UCSD-AML1 (cell line): ENCODE data around the gene NBR1.
"Not testable (repeated sequence)": the region's sequence is repeated elsewhere in the genome, so short reads cannot be mapped to it uniquely, and the experiment has no call there.

Experiments
- DNase-seq: peaks from one replicate; lab custom pipeline; 2025; ENCODE audit not compliant: unreplicated experiment; lab: John Stamatoyannopoulos, UW

NBR1 gene

DNA sequence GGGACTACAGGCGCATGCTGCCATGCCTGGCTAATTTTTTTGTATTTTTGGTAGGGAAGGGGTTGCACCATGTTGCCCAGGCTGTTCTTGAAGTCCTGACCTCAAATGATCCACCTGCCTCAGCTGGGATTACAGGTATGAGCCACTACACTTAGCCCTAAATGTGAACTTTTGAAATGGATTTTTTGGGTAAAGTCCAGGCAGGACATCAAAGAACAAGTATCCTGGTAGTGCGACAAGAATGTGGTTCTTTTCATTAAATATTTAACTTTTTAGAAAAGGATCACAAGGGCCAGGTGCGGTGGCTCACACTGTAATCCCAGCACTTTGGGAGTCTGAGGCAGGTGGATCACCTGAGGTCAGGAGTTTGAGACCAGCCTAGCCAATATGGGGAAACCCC lies 15.3 kb upstream of the NBR1 start:
- no peak for DNase-seq

DNA sequence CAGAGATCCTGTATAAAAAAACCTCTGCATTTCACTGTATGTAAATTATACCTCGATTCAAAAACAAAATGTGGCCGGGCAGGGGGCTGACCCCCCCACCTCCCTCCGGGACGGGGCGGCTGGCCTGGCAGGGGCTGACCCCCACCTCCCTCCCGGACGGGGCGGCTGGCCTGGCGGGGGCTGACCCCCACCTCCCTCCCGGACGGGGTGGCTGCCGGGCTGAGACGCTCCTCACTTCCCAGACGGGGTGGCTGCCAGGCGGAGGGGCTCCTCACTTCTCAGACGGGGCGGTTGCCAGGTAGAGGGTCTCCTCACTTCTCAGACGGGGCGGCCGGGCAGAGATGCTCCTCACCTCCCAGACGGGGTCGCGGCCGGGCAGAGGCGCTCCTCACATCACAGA lies 11.8 kb upstream of the NBR1 start:
- DNase-seq = not testable (repeated sequence)

DNA sequence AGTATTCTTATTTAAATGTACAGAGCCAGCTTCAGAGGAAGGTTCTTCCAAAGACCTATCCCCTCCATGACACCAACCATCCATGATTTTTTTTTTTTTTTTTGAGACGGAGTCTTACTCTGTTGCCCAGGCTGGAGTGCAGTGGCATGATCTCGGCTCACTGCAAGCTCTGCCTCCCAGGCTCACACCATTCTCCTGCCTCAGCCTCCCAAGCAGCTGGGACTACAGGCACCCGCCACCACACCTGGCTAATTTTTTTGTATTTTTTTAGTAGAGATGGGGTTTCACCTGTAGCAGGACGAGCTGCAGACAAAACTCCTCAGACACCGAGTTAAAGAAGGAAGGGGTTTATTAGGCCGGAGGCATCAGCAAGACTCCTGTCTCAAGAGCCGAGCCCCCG lies 11.1 kb upstream of the NBR1 start:
- DNase-seq = not testable (repeated sequence)

DNA sequence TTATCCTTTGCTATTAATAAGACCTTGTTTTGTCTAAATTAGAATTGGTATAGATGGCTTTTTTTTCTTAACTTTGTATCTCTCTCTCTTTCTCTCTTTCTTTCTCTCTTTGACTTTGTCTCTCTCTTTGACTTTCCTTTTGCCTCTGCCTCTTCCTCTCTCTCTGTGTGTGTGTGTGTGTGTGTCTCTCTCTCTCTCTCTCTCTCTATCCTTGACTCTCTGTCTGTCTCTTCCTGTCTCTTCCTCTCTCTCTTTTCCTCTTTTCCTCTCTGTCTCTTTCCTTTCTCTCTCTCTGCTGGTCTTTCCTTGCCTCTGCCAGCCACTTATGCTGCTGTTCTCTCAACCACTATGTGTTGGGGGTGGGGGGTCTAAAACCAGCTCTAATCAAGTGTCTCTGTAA lies 5.0 kb upstream of the NBR1 start:
- DNase-seq = not testable (repeated sequence)

DNA sequence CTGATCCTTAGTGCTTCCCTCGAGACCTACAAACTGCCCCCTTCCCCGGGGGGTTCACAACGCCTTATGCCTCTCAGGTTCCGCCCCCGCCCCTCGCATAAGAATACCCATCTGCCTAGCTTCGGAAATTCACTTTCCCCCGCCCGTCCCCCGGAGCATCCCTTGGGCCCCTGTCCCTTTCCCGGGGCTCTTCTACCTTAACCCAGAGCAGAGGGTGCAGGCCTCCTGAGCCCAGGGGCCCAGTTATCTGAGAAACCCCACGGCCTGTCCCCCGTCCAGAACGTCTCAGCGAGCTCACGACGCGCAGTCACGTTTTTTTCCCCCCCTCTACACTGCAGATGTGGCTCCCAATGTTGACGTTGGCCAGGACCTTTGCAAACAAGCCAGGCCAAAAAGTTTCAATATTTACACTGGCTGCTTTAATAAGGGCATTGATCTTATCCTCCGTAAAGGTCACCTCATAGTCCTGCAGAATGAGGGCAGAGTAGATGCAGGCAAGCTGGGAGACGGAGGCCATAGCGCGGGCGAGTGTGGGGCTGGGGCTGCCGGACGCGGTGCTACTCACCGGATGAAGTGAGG lies 1.4 kb upstream of the NBR1 start:
- DNase-seq = peak; percentile 47

GRCh38 chr17:43170140-43170765 lies 761 bp upstream of the NBR1 start:
- peak; percentile 87 for DNase-seq

DNA sequence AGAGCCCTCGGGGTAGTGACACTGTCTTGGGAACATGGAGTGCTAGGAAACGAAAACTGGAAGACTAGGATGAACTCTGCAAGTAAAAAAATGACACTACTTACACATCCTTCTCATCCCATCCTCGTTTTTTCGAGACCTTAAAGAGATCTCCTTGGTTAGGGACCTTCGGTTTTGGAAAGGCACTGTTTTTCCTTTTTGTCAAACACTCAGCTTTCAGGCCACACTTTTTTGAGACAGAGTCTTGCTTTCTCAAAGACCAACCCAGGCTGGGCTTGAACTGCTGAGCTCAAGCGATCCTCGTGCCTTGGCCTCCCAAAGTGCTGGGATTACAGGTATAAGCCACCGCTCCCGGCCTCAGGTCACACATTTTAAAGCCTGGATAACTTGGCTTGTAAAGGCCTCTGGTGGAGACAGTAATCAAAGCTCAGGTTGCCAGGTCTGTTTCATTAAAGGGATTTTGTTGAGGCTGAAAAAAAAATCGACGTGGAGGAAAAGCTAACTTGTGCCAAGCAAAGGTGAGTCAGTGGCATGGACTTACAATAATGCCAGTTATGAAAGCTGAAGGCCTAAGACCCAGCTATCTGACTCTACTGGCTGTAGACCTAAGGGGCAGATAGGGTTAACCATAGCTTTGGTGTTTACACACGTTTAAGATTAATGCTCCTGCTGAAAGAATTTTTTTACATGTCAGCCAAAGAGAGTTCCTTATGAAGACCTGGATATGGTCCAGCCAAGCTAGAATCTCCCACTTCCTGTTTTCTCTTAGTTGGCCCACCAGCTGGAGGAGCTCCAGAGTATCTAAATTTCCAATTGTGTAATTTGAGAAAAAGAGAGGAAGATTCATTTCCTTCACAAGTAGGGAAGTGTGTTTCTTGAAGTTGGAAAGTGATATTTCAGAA lies 823 bp downstream of the NBR1 start:
- peak; percentile 28 for DNase-seq

- DNase-seq = no peak
Observed at GRCh38 chr17:43175213-43176118, 4.5 kb downstream of the NBR1 start.

GRCh38 chr17:43176119-43176570 lies 5.1 kb downstream of the NBR1 start:
- DNase-seq = no peak

GRCh38 chr17:43183921-43184320 lies 12.9 kb downstream of the NBR1 start:
- DNase-seq = no peak

DNA sequence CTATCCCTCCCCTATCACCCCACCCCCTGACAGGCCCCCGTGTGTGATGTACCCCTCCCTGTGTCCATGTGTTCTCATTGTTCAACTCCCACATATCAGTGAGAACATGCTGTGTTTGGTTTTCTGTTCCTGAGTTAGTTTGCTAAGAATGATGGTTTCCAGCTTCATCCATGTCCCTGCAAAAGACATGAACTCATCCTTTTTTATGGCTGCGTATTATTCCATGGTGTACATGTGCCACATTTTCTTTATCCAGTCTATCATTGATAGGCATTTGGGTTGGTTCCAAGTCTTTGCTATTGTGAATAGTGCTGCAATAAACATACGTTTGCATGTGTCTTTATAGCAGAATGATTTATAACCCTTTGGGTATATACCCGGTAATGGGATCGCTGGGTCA lies 15.6 kb downstream of the NBR1 start:
- DNase-seq = not testable (repeated sequence)

DNA sequence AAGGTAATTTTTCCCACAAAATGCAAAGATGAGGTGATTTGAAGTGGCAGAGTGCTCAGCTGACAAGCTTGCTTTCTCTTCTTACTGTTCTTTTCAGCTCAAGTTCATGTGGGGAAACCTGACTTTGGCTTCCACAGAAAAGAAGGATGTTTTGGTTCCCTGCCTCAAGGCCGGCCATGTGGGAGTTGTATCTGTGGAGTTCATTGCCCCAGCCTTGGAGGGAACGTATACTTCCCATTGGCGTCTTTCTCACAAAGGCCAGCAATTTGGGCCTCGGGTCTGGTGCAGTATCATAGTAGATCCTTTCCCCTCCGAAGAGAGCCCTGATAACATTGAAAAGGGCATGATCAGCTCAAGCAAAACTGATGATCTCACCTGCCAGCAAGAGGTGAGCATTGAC lies 22.2 kb downstream of the NBR1 start:
- no peak for DNase-seq

DNA sequence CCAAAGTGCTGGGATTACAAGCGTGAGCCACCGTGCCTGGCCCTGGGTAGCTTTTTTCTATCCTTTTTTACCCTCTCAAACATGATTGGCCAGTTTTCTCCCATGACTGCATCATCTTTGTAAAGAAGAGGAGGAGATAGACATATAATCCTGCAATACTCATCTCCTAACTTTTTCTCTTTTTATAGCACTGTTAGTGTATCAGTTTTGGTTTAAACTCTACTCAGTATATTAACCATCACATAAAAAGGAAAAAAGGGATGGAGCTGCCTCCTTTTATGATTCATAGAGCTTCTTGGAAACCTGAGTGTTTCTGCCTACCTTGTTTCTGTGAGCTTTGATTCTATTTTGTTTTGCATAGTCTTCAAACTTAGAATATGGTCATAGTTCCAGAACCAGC lies 28.6 kb downstream of the NBR1 start:
- no peak for DNase-seq

- no peak for DNase-seq
Observed at GRCh38 chr17:43200127-43200526, 29.1 kb downstream of the NBR1 start.

GRCh38 chr17:43203013-43203412 lies 32.0 kb downstream of the NBR1 start:
- not testable (repeated sequence) for DNase-seq

- DNase-seq = no peak
Observed at GRCh38 chr17:43210576-43210975, 39.6 kb downstream of the NBR1 start.

- DNase-seq = no peak
Observed at GRCh38 chr17:43211123-43211479, 40.1 kb downstream of the NBR1 start.

DNA sequence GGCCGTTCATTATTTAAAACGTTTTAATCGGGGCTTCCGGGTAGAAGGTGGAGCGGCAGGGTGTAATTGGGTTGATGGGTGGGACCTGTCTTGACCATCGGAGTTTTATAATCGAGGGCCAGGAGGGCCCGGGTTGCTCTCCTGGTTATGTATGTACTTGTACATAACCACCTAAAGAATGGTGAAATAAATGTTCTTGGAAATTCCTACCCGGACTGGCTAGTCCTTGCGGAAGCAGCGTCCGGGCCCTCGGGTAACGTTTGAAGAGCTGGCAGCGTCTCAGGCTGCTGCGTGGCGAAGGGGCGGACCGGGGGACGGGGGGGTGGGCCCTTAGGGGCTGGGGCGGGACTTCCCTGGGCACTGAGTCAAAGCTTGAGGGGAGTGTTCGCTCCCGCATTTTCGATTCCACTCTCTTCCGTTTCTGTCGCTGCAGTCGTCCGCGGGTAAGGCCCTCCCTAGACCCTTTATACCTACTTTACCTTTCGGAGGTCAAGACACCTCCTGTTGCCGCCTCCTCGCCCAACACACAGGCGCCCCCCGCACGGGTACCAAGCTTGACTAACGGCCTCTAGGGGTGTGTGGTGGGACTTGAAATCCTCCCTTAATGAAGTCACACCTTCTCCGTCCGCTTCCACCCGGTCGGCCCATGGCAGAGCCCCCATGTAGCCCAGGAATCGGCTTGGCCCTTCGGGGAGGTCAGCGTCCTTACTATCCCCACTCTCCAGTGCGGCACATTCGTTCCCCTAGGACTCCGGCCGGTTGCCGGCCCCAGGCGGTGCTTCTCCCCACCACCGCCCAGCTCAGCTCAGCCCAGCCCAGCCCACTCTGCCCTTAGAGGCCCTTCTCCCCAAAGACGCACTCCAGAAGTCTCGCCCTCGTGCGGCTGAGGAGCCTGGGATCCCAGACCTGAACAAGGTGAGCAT lies 40.7 kb downstream of the NBR1 start, which contains the start of gene TMEM106A:
Gene TMEM106A, plus strand, starts transcription at position 396 of the 923 bp plus-strand sequence. CDS start 1,167 bp downstream, outside the sequence.
- peak; percentile 78 for DNase-seq

- DNase-seq = no peak
Observed at GRCh38 chr17:43212641-43213490, 41.9 kb downstream of the NBR1 start.
